GM12878 (cell line): Measurements from ENCODE around the gene HK2. TPM values are rescaled to one million over a fixed set of nuclear protein-coding genes. Genes with fewer than 3 reads are reported as not detected.

Experiments used
- ATAC-seq: fragments of 200-7000 bp; cut with Tn5 transposase; 3 replicates; pipeline ENCODE4 v1.9.1; 2020; ENCODE audit warnings: mild to moderate bottlenecking, moderate library complexity
- BruUV-seq: library from RNA; stranded (reverse); fragments of 400-500 nt; replicated peaks from 2 replicates; lab custom pipeline; 2021; lab: Mats Ljungman, UMichigan
- CTCF ChIA-PET: fragments of 300-600 bp; sonication (Branson Sonifier 250); formaldehyde crosslinking; extraction: SDS; loops from one replicate; lab custom pipeline; 2021; ENCODE audit warnings: inconsistent platforms; lab: Yijun Ruan, JAX
- POLR2A ChIA-PET: fragments of 350-600 bp; formaldehyde crosslinking; extraction: SDS; loops from one replicate; lab custom pipeline; 2021; ENCODE audit warnings: inconsistent platforms; lab: Charles Lee
- RAD21 ChIA-PET: fragments of 300-600 bp; sonication (Branson Sonifier 250); formaldehyde crosslinking; loops from one replicate; lab custom pipeline; 2023; ENCODE audit warnings: antibody characterized with exemption; ENCODE audit not compliant: unreplicated experiment; lab: Charles Lee
- SMC1A ChIA-PET: fragments of 300-600 bp; sonication (Branson Sonifier 250); formaldehyde crosslinking; loops from one replicate; lab custom pipeline; 2023; ENCODE audit not compliant: unreplicated experiment, uncharacterized antibody; lab: Charles Lee
- DNase-seq: peaks from one replicate; pipeline ENCODE4 v3.0.0-alpha.2; 2011; ENCODE audit warnings: low read depth, low spot score
- FAIRE-seq: peaks from 3 replicates; lab custom pipeline; 2011; peaks lifted over from hg19 to GRCh38; lab: Jason Lieb, UNC
- H2AFZ ChIP-seq: 2 replicates; pipeline ENCODE4 v1.6.0; 2011; ENCODE audit warnings: low read depth, low read length, control low read depth; ENCODE audit not compliant: control insufficient read depth
- H3K27ac ChIP-seq: 2 replicates; pipeline ENCODE4 v1.5.1; 2011; ENCODE audit warnings: control low read depth; ENCODE audit not compliant: control insufficient read depth, insufficient read depth
- H3K27me3 ChIP-seq, 2 experiments: replicated peaks in 1 of 2; 2 replicates each; pipeline versions ENCODE4 v1.6.0 to v1.6.1; 2011; ENCODE audit warnings: low read length in 1 of 2; ENCODE audit not compliant: control insufficient read depth in 2 of 2, insufficient read depth in 2 of 2
- H3K36me3 ChIP-seq, 2 experiments: 2 replicates each; pipeline ENCODE4 v1.5.1; 2011; ENCODE audit warnings: low read length in 1 of 2; ENCODE audit not compliant: control insufficient read depth in 2 of 2, insufficient read depth in 2 of 2
- H3K4me1 ChIP-seq: 2 replicates; pipeline ENCODE4 v1.6.1; 2011; ENCODE audit warnings: mild to moderate bottlenecking, low read length, moderate library complexity, mixed read lengths; ENCODE audit not compliant: control insufficient read depth, insufficient read depth
- H3K4me2 ChIP-seq: 2 replicates; pipeline ENCODE4 v1.6.0; 2011; ENCODE audit warnings: control low read depth; ENCODE audit not compliant: control insufficient read depth, insufficient read depth
- H3K4me3 ChIP-seq: fragments of 200-600 bp; sonication (generic); 2 replicates; pipeline ENCODE4 v1.5.1; 2016
- H3K79me2 ChIP-seq: 2 replicates; pipeline ENCODE4 v1.6.0; 2011; ENCODE audit warnings: low read length; ENCODE audit not compliant: control insufficient read depth, insufficient read depth
- H3K9ac ChIP-seq: 2 replicates; pipeline ENCODE4 v1.8.0; 2011; ENCODE audit warnings: low read length, control low read depth, mixed read lengths; ENCODE audit not compliant: control insufficient read depth, insufficient read depth
- H3K9me3 ChIP-seq: replicated peaks from 3 replicates; pipeline ENCODE4 v1.5.1; 2011; ENCODE audit warnings: mild to moderate bottlenecking, low read length; ENCODE audit not compliant: control insufficient read depth, insufficient read depth
- H4K20me1 ChIP-seq: 2 replicates; pipeline ENCODE4 v1.6.0; 2011; ENCODE audit not compliant: control insufficient read depth, insufficient read depth
- WGBS: methylation state at CpG from one replicate; pipeline ENCODE4 v1.1.6; 2016; ENCODE audit warnings: low lambda C conversion rate; ENCODE audit not compliant: insufficient replicate concordance, insufficient coverage; ENCODE audit errors: missing lambda C conversion rate; 5-methylcytosine and 5-hydroxymethylcytosine counted together
- in situ Hi-C: fragments of 300-500 bp; cut with MboI; formaldehyde crosslinking; loops from 9 replicates; pipeline ENCODE4 v1.14.3; 2018; ENCODE audit warnings: mixed read lengths
- intact Hi-C: fragments of 100-400 bp; cut with micrococcal nuclease; formaldehyde crosslinking; loops from one replicate; pipeline ENCODE4 v1.14.2; 2022; ENCODE audit not compliant: unreplicated experiment
- polyA plus RNA-seq, 11 experiments: library from polyadenylated mRNA; depleted of rRNA in 4 of 11; unstranded in 6 of 11; stranded (reverse) in 5 of 11; fragments of >200 nt; fragmentation: Nextera tagmentation in 4 of 11; fragmentation: Illumina TruSeq in 1 of 11; extraction: Ambion mirVana in 4 of 11; extraction: Trizol in 1 of 11; gene quantifications; 1 replicate in 1 of 11; 2 replicates in 10 of 11; pipeline versions ENCODE4 v1.2.1 to v1.2.3, GENCODE V29; 2011 to 2016; ENCODE audit warnings: inconsistent platforms in 2 of 11, missing spikeins in 2 of 11, low read depth in 1 of 11
- total RNA-seq, 4 experiments: library from RNA; depleted of rRNA in 3 of 4; stranded (reverse); fragments of >200 nt in 3 of 4; fragmentation: Illumina TruSeq in 1 of 4; extraction: Trizol in 1 of 4; gene quantifications; 2 replicates each; pipeline versions ENCODE4 v1.2.1 to v1.2.3, GENCODE V29; 2013 to 2021
- TF ChIP-seq, protein P1 (sequence below): fragments of 450-650 bp; IDR thresholded peaks from 2 replicates; pipeline ENCODE4 v1.6.1; 2016; ENCODE audit warnings: mild to moderate bottlenecking
- TF ChIP-seq, protein P2 (sequence below): IDR thresholded peaks from 2 replicates; pipeline ENCODE4 v1.6.1; 2012; ENCODE audit warnings: low read depth, low read length, improper control_type of control experiment

The HK2 gene
- total and polyA plus RNA-seq, 10 of the 15 experiments (the other 5 are each of a cell fraction or from before 2014, with no cell fraction given) = 5.0 to 73.1 (median 20.2) TPM

- intact Hi-C loops (no loop called here), in situ Hi-C loops (no loop called here)
- ChIA-PET POLR2A (no interaction called here), RAD21 (no interaction called here), CTCF (interaction anchor here (1.0 to 2.1 kb wide), 3 partner anchors 13 to 27 kb away, joined by 3 to 10 read pairs (median 9); no protein-coding TSS in a partner anchor), SMC1A (interaction anchor here (1.0 to 2.1 kb wide), 5 partner anchors 13 to 172 kb away, joined by 3 to 7 read pairs (median 5); no protein-coding TSS in a partner anchor)
- no TSS peak for BruUV-seq
- H3K36me3 ChIP-seq = peaks cover 14 to 36% of the 10 kb centered on the region in 2 experiments; a peak in 3 of 4 replicates
- H3K27ac ChIP-seq = peak overlapping the region; percentile 33
- TF ChIP-seq, protein P1, sequence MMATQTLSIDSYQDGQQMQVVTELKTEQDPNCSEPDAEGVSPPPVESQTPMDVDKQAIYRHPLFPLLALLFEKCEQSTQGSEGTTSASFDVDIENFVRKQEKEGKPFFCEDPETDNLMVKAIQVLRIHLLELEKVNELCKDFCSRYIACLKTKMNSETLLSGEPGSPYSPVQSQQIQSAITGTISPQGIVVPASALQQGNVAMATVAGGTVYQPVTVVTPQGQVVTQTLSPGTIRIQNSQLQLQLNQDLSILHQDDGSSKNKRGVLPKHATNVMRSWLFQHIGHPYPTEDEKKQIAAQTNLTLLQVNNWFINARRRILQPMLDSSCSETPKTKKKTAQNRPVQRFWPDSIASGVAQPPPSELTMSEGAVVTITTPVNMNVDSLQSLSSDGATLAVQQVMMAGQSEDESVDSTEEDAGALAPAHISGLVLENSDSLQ = peak; percentile 44; the same call in 1 of the 2 replicates
- TF ChIP-seq, protein P2, sequence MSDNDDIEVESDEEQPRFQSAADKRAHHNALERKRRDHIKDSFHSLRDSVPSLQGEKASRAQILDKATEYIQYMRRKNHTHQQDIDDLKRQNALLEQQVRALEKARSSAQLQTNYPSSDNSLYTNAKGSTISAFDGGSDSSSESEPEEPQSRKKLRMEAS = no peak
- peaks cover 10% of the 10 kb centered on the region for H3K4me1 ChIP-seq
- ATAC-seq (peak; percentile 67), DNase-seq (no peak), FAIRE-seq (no peak)
- no peaks in the 10 kb centered on the region for H3K9me3 ChIP-seq
- 51% methylated on average over 3 of the region's 3 CpGs for WGBS
- H2AFZ ChIP-seq = no peak overlapping the region
- peak overlapping the region; percentile 53; the same call in 1 of the 2 replicates for H3K4me2 ChIP-seq
- no peaks in the 10 kb centered on the region for H3K27me3 ChIP-seq
- no peak overlapping the region; the same call in 1 of the 2 replicates for H3K9ac ChIP-seq
- H3K4me3 ChIP-seq = no peak overlapping the region
- H3K79me2 ChIP-seq = peaks cover 34% of the 10 kb centered on the region
- peaks cover 8% of the 10 kb centered on the region; the same call in 1 of the 2 replicates for H4K20me1 ChIP-seq
Observed at GRCh38 chr2:74863802-74864248, 29.9 kb downstream of the HK2 start.
